Sigmoid colon (tissue), 4 donors: Measurements from ENCODE around the gene PABPN1.

Experiments
- EP300 ChIP-seq, 4 donors: sonication (generic); formaldehyde crosslinking; IDR thresholded peaks; one replicate each; pipeline ENCODE4 v1.6.1; 2017; ENCODE audit warnings: antibody characterized with exemption in 4 of 4
- POLR2A ChIP-seq, 2 donors: fragments of 450-650 bp; IDR thresholded peaks; one replicate each; pipeline ENCODE4 v1.6.1; 2016; ENCODE audit warnings: antibody characterized with exemption in 2 of 2, mild to moderate bottlenecking in 2 of 2, moderate library complexity in 2 of 2
- POLR2AphosphoS5 ChIP-seq, 4 donors: sonication (generic); formaldehyde crosslinking; IDR thresholded peaks; one replicate each; pipeline ENCODE4 v1.6.1; 2017; ENCODE audit warnings: antibody characterized with exemption in 4 of 4
- TF ChIP-seq, protein P1 (sequence below), 4 experiments: fragments of 450-650 bp in 3 of 4; fragments of 200-600 bp in 1 of 4; IDR thresholded peaks; one replicate each; pipeline ENCODE4 v1.5.1; 2016 to 2019; ENCODE audit warnings: antibody characterized with exemption in 4 of 4, mild to moderate bottlenecking in 3 of 4, moderate library complexity in 2 of 4

DNA sequence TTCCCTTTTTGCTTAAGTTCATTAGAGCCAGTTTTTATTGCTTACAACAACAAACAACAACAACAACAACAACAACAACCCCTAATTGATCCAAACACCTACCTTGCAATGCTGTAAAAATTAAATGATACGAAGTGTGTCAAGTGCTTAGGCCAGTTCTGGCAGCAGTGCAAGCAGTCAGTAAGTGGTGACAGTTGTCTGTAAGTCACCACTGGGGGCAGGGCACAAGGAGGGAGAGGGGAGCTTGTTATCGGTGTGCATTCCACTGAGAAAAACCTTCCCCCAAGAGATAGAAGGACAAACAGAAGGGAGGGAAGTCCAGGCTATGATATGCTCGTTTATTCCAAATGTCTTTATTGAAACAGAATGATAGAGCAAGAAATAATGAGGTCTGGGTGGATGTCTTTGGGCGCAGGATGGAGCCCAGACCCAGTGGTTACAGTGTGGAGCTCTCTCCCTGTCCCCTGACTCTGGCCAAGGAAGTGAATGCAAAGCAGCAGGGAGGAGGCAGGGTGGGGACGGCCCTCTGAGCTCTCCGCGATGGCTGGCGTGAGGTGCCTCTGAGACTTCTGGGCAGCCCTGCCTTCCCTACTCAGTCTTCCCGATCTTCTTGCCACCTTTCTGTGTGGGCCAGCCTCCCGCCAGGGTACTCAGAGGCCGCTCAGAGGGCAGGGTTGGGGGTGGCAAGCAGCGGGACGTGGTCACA, 24.9 kb downstream of the PABPN1 start:
- TF ChIP-seq, protein P1, sequence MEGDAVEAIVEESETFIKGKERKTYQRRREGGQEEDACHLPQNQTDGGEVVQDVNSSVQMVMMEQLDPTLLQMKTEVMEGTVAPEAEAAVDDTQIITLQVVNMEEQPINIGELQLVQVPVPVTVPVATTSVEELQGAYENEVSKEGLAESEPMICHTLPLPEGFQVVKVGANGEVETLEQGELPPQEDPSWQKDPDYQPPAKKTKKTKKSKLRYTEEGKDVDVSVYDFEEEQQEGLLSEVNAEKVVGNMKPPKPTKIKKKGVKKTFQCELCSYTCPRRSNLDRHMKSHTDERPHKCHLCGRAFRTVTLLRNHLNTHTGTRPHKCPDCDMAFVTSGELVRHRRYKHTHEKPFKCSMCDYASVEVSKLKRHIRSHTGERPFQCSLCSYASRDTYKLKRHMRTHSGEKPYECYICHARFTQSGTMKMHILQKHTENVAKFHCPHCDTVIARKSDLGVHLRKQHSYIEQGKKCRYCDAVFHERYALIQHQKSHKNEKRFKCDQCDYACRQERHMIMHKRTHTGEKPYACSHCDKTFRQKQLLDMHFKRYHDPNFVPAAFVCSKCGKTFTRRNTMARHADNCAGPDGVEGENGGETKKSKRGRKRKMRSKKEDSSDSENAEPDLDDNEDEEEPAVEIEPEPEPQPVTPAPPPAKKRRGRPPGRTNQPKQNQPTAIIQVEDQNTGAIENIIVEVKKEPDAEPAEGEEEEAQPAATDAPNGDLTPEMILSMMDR (IDR thresholded peaks at IDR 0.05): no peak
- TF ChIP-seq POLR2AphosphoS5 (IDR thresholded peaks at IDR 0.05) (no peak), EP300 (IDR thresholded peaks at IDR 0.05) (no peak), POLR2A (IDR thresholded peaks at IDR 0.05) (no peak)
